ENCODE data around the gene SMIM24. TPM values are rescaled to one million over a fixed set of nuclear protein-coding genes. Genes with fewer than 3 reads are reported as not detected.

SMIM24 gene
- total RNA-seq, 1 experiment from 2014 or later: not detected

- Mint-ChIP-seq H3K4me3 (ENCODE audit: unreplicated experiment) (no peak overlapping the region), H3K9me3 (ENCODE audit: unreplicated experiment) (no peaks in the 10 kb centered on the region), H3K4me1 (ENCODE audit: insufficient read depth, unreplicated experiment) (peaks cover 19% of the 10 kb centered on the region), H3K36me3 (ENCODE audit: insufficient read depth, unreplicated experiment) (peaks cover 10% of the 10 kb centered on the region), H3K27me3 (ENCODE audit: insufficient read depth, unreplicated experiment) (no peaks in the 10 kb centered on the region), H3K27ac (ENCODE audit: low read depth, unreplicated experiment) (no peak overlapping the region)
- DNase-seq (ENCODE audit: unreplicated experiment): peak; percentile 17
- ChIA-PET CTCF (interaction anchor here (0.6 kb wide), 3 partner anchors 11 to 198 kb away, joined by 3 to 5 read pairs (median 4); no protein-coding TSS in a partner anchor), POLR2A (no interaction called here)
- no TSS peak for BruUV-seq (replicated peaks)
- intact Hi-C loops (cut with micrococcal nuclease): no loop called here
- TF ChIP-seq, protein P1, sequence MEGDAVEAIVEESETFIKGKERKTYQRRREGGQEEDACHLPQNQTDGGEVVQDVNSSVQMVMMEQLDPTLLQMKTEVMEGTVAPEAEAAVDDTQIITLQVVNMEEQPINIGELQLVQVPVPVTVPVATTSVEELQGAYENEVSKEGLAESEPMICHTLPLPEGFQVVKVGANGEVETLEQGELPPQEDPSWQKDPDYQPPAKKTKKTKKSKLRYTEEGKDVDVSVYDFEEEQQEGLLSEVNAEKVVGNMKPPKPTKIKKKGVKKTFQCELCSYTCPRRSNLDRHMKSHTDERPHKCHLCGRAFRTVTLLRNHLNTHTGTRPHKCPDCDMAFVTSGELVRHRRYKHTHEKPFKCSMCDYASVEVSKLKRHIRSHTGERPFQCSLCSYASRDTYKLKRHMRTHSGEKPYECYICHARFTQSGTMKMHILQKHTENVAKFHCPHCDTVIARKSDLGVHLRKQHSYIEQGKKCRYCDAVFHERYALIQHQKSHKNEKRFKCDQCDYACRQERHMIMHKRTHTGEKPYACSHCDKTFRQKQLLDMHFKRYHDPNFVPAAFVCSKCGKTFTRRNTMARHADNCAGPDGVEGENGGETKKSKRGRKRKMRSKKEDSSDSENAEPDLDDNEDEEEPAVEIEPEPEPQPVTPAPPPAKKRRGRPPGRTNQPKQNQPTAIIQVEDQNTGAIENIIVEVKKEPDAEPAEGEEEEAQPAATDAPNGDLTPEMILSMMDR (IDR thresholded peaks at IDR 0.05; ENCODE audit: unreplicated experiment): no peak
These were observed 22.8 kb upstream of the SMIM24 start for GRCh38 chr19:3503036-3503572.

GRCh38 chr19:3501780-3502179, 21.5 kb upstream of the SMIM24 start:
- Mint-ChIP-seq H3K4me3 (ENCODE audit: unreplicated experiment) (no peak overlapping the region), H3K36me3 (ENCODE audit: insufficient read depth, unreplicated experiment) (peaks cover 12% of the 10 kb centered on the region), H3K4me1 (ENCODE audit: insufficient read depth, unreplicated experiment) (peaks cover 17% of the 10 kb centered on the region), H3K27ac (ENCODE audit: low read depth, unreplicated experiment) (no peak overlapping the region), H3K9me3 (ENCODE audit: unreplicated experiment) (no peaks in the 10 kb centered on the region), H3K27me3 (ENCODE audit: insufficient read depth, unreplicated experiment) (no peaks in the 10 kb centered on the region)
- intact Hi-C loops (cut with micrococcal nuclease): no loop called here
- BruUV-seq (replicated peaks): no TSS peak
- ChIA-PET CTCF (interaction anchor here (0.6 to 2.1 kb wide), 3 partner anchors 29 to 163 kb away, joined by 3 to 8 read pairs (median 4); no protein-coding TSS in a partner anchor), POLR2A (interaction anchor here (0.7 to 1.7 kb wide), 5 partner anchors 16 to 548 kb away, joined by 3 to 10 read pairs (median 5); partner anchors contain the start of gene SMIM44)
- DNase-seq (ENCODE audit: unreplicated experiment): no peak
- TF ChIP-seq, protein P1 (IDR thresholded peaks at IDR 0.05; ENCODE audit: unreplicated experiment): no peak

DNA sequence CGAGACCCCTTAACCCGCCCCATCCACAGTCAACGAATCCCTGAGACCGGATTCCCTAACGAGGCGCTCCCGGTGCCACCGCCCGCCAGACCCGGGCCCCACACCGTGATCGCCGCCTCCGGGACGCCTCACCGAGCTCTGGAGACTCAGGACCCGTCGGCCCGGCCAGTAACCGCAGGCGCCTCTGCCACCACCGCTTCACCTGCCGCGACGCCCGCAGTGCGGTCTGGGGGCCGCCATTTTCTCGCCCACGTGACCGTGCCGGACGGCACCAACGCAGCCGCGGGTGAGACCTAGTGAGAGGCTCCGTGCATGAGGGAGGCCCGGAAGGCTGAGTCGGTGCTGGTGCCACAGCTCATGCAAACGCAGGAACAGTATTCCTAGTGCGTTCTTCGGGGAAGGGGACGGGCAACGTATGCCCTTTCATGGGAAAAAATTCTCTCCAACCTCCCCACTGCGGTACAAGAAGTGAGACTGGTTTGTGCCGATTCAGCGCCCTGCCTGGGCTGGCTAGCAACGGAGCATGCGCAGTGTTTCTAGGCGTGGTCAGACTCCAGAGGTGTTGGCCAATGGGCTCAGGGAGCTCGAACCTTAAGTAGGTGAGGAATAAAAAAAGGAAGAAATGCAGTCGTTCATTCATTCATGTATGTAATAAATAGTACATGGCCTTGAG, 20.2 kb upstream of the SMIM24 start, which contains the start of gene DOHH:
TSS of gene DOHH (minus strand) at position 246 of the 673 bp plus-strand sequence. CDS start 3,860 bp downstream, outside the sequence.
- Mint-ChIP-seq H3K27ac (ENCODE audit: low read depth, unreplicated experiment) (peak within 1 kb of the TSS; percentile 99), H3K4me1 (ENCODE audit: insufficient read depth, unreplicated experiment) (peaks cover 17% of the 10 kb centered on the region), H3K9me3 (ENCODE audit: unreplicated experiment) (no peaks in the 10 kb centered on the region), H3K36me3 (ENCODE audit: insufficient read depth, unreplicated experiment) (peaks cover 21% of the 10 kb centered on the region), H3K27me3 (ENCODE audit: insufficient read depth, unreplicated experiment) (no peaks in the 10 kb centered on the region), H3K4me3 (ENCODE audit: unreplicated experiment) (peak within 1 kb of the TSS; percentile 97)
- peak; percentile 97 for DNase-seq (ENCODE audit: unreplicated experiment)
- TF ChIP-seq, protein P1 (IDR thresholded peaks at IDR 0.05; ENCODE audit: unreplicated experiment): no peak
- BruUV-seq (replicated peaks): no TSS peak
- CTCF ChIA-PET: interaction anchor here (0.6 to 2.1 kb wide), 2 partner anchors 28 to 57 kb away, joined by 3 to 8 read pairs; no protein-coding TSS in a partner anchor
- intact Hi-C loops (cut with micrococcal nuclease): no loop called here
- POLR2A ChIA-PET: interaction anchor here (0.6 to 1.7 kb wide), 18 partner anchors 9 to 1320 kb away, joined by 3 to 10 read pairs (median 4); partner anchors contain the start of genes SMIM24 and SMIM44

- no peak for DNase-seq (ENCODE audit: unreplicated experiment)
- Mint-ChIP-seq H3K27ac (ENCODE audit: low read depth, unreplicated experiment) (peak overlapping the region; percentile 99), H3K4me1 (ENCODE audit: insufficient read depth, unreplicated experiment) (peaks cover 17% of the 10 kb centered on the region), H3K27me3 (ENCODE audit: insufficient read depth, unreplicated experiment) (no peaks in the 10 kb centered on the region), H3K9me3 (ENCODE audit: unreplicated experiment) (no peaks in the 10 kb centered on the region), H3K36me3 (ENCODE audit: insufficient read depth, unreplicated experiment) (peaks cover 26% of the 10 kb centered on the region), H3K4me3 (ENCODE audit: unreplicated experiment) (peak overlapping the region; percentile 97)
- ChIA-PET POLR2A (interaction anchor here (0.5 to 1.7 kb wide), 7 partner anchors 10 to 701 kb away, joined by 3 to 10 read pairs (median 4); partner anchors contain the start of genes SMIM24 and SMIM44), CTCF (interaction anchor here (0.6 to 2.1 kb wide), 2 partner anchors 27 kb away, joined by 3 to 8 read pairs; no protein-coding TSS in a partner anchor)
- TF ChIP-seq, protein P1 (IDR thresholded peaks at IDR 0.05; ENCODE audit: unreplicated experiment): no peak
- TSS peak; percentile 62 for BruUV-seq (replicated peaks)
- intact Hi-C loops (cut with micrococcal nuclease): no loop called here
These were observed 19.6 kb upstream of the SMIM24 start for GRCh38 chr19:3499738-3500428.
